ENCODE data around the gene OCIAD1. TPM values are rescaled to one million over a fixed set of nuclear protein-coding genes. Genes with fewer than 3 reads are reported as not detected.
"Not testable (repeated sequence)": the region's sequence is repeated elsewhere in the genome, so short reads cannot be mapped to it uniquely, and the experiment has no call there.

Gene OCIAD1
- total and polyA plus RNA-seq, 3 experiments from 2014 or later, result 114 to 151 (median 115) TPM

DNA sequence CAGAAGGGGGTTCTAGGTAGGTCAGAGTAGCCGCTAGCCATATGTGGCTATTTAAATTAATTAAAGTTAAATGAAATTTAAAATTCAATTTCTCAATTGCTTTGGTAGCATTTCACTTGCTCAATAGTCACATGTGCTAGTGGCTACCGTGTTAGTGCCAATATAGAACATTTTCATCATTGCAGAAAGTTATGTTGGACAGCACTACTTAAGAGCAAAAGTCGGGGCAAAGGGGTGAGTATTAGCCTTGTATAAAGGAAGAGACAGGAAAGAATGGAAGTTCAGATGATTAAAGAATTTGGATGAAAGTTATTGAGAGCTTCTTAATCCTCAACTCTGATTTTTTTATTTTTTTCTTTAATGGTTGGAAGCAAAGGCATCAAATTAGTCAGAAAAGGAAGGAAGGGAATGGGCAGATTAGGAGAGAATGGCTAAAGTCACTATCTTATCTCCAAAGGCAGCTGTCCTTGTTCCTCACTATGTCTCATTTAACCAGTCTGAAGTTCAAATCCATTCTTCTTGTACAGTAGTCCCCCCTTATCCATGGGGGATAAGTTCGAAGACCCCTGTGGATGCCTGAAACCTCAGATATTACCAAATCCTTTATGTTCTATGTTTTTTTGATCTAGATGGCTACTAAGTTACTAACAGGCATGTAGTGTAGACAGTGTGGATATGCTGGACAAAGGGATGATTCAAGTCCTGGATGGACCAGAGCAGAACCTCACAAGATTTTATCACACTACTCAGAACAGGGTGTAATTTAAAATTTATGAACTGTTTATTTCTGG lies 22.9 kb downstream of the OCIAD1 start:
- POLR2A ChIA-PET, result no interaction called here

DNA sequence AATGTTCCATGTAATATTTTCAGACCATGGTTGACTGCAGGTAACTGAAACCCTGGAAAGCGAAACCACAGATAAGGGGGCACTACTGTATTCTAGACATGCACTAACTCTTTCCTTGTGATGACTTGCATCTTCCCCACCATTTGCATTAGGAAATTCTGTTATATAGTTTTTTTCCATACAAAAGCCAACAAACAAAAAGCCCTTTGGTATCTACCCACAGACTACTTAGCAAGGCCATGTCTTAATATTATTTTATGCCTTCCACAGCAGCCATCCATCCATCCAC lies 23.5 kb downstream of the OCIAD1 start:
- Histone ChIP-seq H3K9me3 (ENCODE audit: low read length) (no peaks in the 10 kb centered on the region), H3K4me1 (ENCODE audit: insufficient read depth, low read length) (no peaks in the 10 kb centered on the region), H3K4me3 (ENCODE audit: low read length) (no peak overlapping the region), H3K36me3 (ENCODE audit: insufficient read depth, low read length) (peaks cover 18% of the 10 kb centered on the region), H3K27me3 (ENCODE audit: insufficient read depth, low read length, poor library complexity, severe bottlenecking) (no peaks in the 10 kb centered on the region), H3K27ac (ENCODE audit: low read depth, low read length) (no peak overlapping the region)
- DNase-seq, result no peak
- peaks cover 3 to 67% (median 10%) of the 10 kb centered on the region in 3 donors for H3K36me3 Mint-ChIP-seq
- peaks cover 0 to 3% (median 0%) of the 10 kb centered on the region in 3 donors for H3K4me1 Mint-ChIP-seq
- ChIA-PET POLR2A (no interaction called here), CTCF (no interaction called here)
- no peaks in the 10 kb centered on the region for H3K9me3 Mint-ChIP-seq
- peak overlapping the region in 2 of 8 donors; percentile 5 to 74 for H3K27ac Mint-ChIP-seq
- no peaks in the 10 kb centered on the region for H3K27me3 Mint-ChIP-seq
- no peak overlapping the region for H3K4me3 Mint-ChIP-seq

More for the DNA sequence above, 22.9 kb downstream of the OCIAD1 start:
- Histone ChIP-seq H3K27ac (ENCODE audit: low read depth, low read length) (no peak overlapping the region), H3K36me3 (ENCODE audit: insufficient read depth, low read length) (peaks cover 18% of the 10 kb centered on the region), H3K27me3 (ENCODE audit: insufficient read depth, low read length, poor library complexity, severe bottlenecking) (no peaks in the 10 kb centered on the region), H3K9me3 (ENCODE audit: low read length) (no peaks in the 10 kb centered on the region), H3K4me1 (ENCODE audit: insufficient read depth, low read length) (no peaks in the 10 kb centered on the region), H3K4me3 (ENCODE audit: low read length) (no peak overlapping the region)
- no peak for DNase-seq
- Mint-ChIP-seq H3K27me3 (no peaks in the 10 kb centered on the region), H3K36me3 (peaks cover 6 to 67% (median 10%) of the 10 kb centered on the region in 3 donors), H3K4me1 (peaks cover 0 to 3% (median 0%) of the 10 kb centered on the region in 3 donors), H3K9me3 (no peaks in the 10 kb centered on the region), H3K4me3 (no peak overlapping the region), H3K27ac (no peak overlapping the region)
- CTCF ChIA-PET, result no interaction called here

- Histone ChIP-seq H3K27me3 (ENCODE audit: insufficient read depth, low read length, poor library complexity, severe bottlenecking) (no peaks in the 10 kb centered on the region), H3K4me3 (ENCODE audit: low read length) (no peak overlapping the region), H3K9me3 (ENCODE audit: low read length) (no peaks in the 10 kb centered on the region), H3K4me1 (ENCODE audit: insufficient read depth, low read length) (no peaks in the 10 kb centered on the region), H3K36me3 (ENCODE audit: insufficient read depth, low read length) (peaks cover 18% of the 10 kb centered on the region), H3K27ac (ENCODE audit: low read depth, low read length) (no peak overlapping the region)
- Mint-ChIP-seq H3K4me1 (peaks cover 0 to 3% (median 0%) of the 10 kb centered on the region in 3 donors), H3K27me3 (no peaks in the 10 kb centered on the region), H3K4me3 (no peak overlapping the region), H3K36me3 (peaks cover 3 to 70% (median 8%) of the 10 kb centered on the region in 3 donors), H3K27ac (no peak overlapping the region), H3K9me3 (no peaks in the 10 kb centered on the region)
- DNase-seq, result no peak
- ChIA-PET CTCF (no interaction called here), POLR2A (interaction anchor here (0.6 kb wide), 1 partner anchor 87 kb away, joined by 3 read pairs; no protein-coding TSS in a partner anchor)
Observed at GRCh38 chr4:48854982-48855381, 24.1 kb downstream of the OCIAD1 start.

DNA sequence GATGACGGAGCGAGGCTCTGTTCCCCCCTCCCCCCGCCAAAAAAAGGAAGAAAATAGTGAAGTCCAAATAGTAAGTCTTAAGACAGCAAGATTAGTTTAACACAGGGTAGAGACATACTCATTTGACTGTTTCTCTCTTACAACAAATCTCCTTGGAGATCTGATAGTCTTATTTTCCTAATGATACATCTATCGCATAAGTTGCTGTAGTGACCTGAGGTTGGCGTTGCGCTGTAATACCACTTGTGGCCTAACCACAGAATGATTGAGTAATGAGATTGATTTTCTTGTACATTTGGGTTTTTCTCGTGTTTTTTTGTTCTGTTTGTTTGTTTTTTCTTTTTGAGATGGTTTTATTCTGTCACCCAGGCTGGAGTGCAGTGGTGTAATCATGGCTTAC lies 27.2 kb downstream of the OCIAD1 start:
- H3K4me3 Mint-ChIP-seq, result no peak overlapping the region
- Histone ChIP-seq H3K36me3 (ENCODE audit: insufficient read depth, low read length) (peaks cover 12% of the 10 kb centered on the region), H3K9me3 (ENCODE audit: low read length) (no peaks in the 10 kb centered on the region), H3K4me3 (ENCODE audit: low read length) (no peak overlapping the region), H3K27ac (ENCODE audit: low read depth, low read length) (no peak overlapping the region), H3K27me3 (ENCODE audit: insufficient read depth, low read length, poor library complexity, severe bottlenecking) (no peaks in the 10 kb centered on the region), H3K4me1 (ENCODE audit: insufficient read depth, low read length) (no peaks in the 10 kb centered on the region)
- H3K27me3 Mint-ChIP-seq, result no peaks in the 10 kb centered on the region
- DNase-seq, result no peak
- H3K9me3 Mint-ChIP-seq, result no peaks in the 10 kb centered on the region
- peaks cover 0 to 3% (median 0%) of the 10 kb centered on the region in 3 donors for H3K4me1 Mint-ChIP-seq
- CTCF ChIA-PET, result no interaction called here
- POLR2A ChIA-PET, result no interaction called here
- peaks cover 3 to 60% (median 7%) of the 10 kb centered on the region in 3 donors for H3K36me3 Mint-ChIP-seq
- peak overlapping the region in 5 of 8 donors; percentile 5 to 82 (median 55) for H3K27ac Mint-ChIP-seq

GRCh38 chr4:48862038-48862437 lies 31.1 kb downstream of the OCIAD1 start:
- Histone ChIP-seq H3K9me3 (ENCODE audit: low read length) (no peaks in the 10 kb centered on the region), H3K36me3 (ENCODE audit: insufficient read depth, low read length) (peaks cover 6% of the 10 kb centered on the region), H3K4me1 (ENCODE audit: insufficient read depth, low read length) (no peaks in the 10 kb centered on the region), H3K4me3 (ENCODE audit: low read length) (no peak overlapping the region), H3K27ac (ENCODE audit: low read depth, low read length) (no peak overlapping the region), H3K27me3 (ENCODE audit: insufficient read depth, low read length, poor library complexity, severe bottlenecking) (no peaks in the 10 kb centered on the region)
- Mint-ChIP-seq H3K27me3 (no peaks in the 10 kb centered on the region), H3K9me3 (peaks cover 0 to 9% (median 2%) of the 10 kb centered on the region in 5 donors), H3K27ac (no peak overlapping the region), H3K36me3 (peaks cover 3 to 38% (median 7%) of the 10 kb centered on the region in 3 donors), H3K4me3 (no peak overlapping the region), H3K4me1 (peaks cover 0 to 3% (median 0%) of the 10 kb centered on the region in 3 donors)
- no peak for DNase-seq
- POLR2A ChIA-PET, result no interaction called here
- CTCF ChIA-PET, result no interaction called here

DNA sequence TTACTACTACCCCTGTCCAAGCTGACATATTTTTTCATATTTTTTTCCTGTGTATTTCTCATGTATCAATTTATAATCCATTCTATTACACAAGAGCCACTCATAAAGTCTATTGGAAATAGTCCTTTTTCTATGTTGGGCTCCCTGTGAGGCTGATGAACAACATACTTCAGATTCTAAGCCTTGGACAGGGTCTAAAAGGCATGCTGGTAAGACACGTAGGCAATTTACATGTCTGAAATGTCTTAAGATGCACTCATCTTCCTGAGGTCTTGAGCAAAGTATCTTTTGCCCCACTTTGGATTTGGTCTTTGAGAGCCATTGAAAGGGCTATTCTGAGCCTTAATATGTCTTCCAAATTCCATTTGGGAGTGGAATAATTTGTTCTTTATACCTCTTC lies 31.8 kb downstream of the OCIAD1 start:
- POLR2A ChIA-PET, result no interaction called here
- CTCF ChIA-PET, result no interaction called here
- peak overlapping the region in 1 of 8 donors; percentile 91 for H3K27ac Mint-ChIP-seq

DNA sequence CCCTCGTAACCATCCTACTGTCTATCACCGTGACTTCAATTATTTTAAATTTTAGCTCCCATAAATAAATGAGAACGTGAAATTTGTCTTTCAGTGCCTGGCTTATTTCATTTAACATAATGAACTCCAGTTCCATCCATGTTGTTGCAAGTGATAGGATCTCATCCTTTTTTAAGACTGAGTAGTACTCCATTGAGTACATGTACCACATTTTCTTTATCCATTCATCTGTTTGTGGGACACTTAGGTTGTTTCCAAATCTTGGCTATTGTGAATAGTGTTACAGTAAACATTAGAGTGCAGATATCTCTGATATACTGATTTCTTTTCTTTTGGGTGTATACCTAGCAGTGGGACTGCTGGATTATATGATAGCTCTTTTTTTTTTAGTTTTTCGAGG lies 32.8 kb downstream of the OCIAD1 start:
- CTCF ChIA-PET, result no interaction called here

More for the DNA sequence above, 31.8 kb downstream of the OCIAD1 start:
- no peak for DNase-seq
- H3K9me3 Mint-ChIP-seq, result peaks cover 0 to 9% (median 2%) of the 10 kb centered on the region in 5 donors
- Histone ChIP-seq H3K9me3 (ENCODE audit: low read length) (no peaks in the 10 kb centered on the region), H3K36me3 (ENCODE audit: insufficient read depth, low read length) (peaks cover 6% of the 10 kb centered on the region), H3K4me3 (ENCODE audit: low read length) (no peak overlapping the region), H3K27ac (ENCODE audit: low read depth, low read length) (no peak overlapping the region), H3K27me3 (ENCODE audit: insufficient read depth, low read length, poor library complexity, severe bottlenecking) (no peaks in the 10 kb centered on the region), H3K4me1 (ENCODE audit: insufficient read depth, low read length) (no peaks in the 10 kb centered on the region)
- no peak overlapping the region for H3K4me3 Mint-ChIP-seq
- peaks cover 5 to 35% (median 7%) of the 10 kb centered on the region in 3 donors for H3K36me3 Mint-ChIP-seq
- H3K27me3 Mint-ChIP-seq, result peaks cover 0 to 2% of the 10 kb centered on the region in 2 donors
- H3K4me1 Mint-ChIP-seq, result peaks cover 0 to 3% (median 0%) of the 10 kb centered on the region in 3 donors

GRCh38 chr4:48864696-48865095 lies 33.8 kb downstream of the OCIAD1 start:
- Mint-ChIP-seq H3K9me3 (peaks cover 0 to 11% (median 4%) of the 10 kb centered on the region in 5 donors), H3K36me3 (peaks cover 4 to 18% (median 15%) of the 10 kb centered on the region in 3 donors)
- H3K27ac Mint-ChIP-seq; H3K36me3 ChIP-seq (ENCODE audit: insufficient read depth, low read length); H3K27me3 Mint-ChIP-seq; H3K9me3 ChIP-seq (ENCODE audit: low read length); DNase-seq; H3K4me3 ChIP-seq (ENCODE audit: low read length); H3K4me1 Mint-ChIP-seq; CTCF ChIA-PET; H3K27ac ChIP-seq (ENCODE audit: low read depth, low read length); H3K4me1 ChIP-seq (ENCODE audit: insufficient read depth, low read length); H3K4me3 Mint-ChIP-seq; POLR2A ChIA-PET; H3K27me3 ChIP-seq (ENCODE audit: insufficient read depth, low read length, poor library complexity, severe bottlenecking): not testable (repeated sequence)

More for the DNA sequence above, 32.8 kb downstream of the OCIAD1 start:
- H3K27ac ChIP-seq (ENCODE audit: low read depth, low read length), result no peak overlapping the region
- Mint-ChIP-seq H3K27ac (no peak overlapping the region), H3K4me3 (no peak overlapping the region), H3K9me3 (peaks cover 0 to 11% (median 2%) of the 10 kb centered on the region in 5 donors), H3K36me3 (peaks cover 4 to 24% (median 7%) of the 10 kb centered on the region in 3 donors), H3K27me3 (peaks cover 0 to 2% of the 10 kb centered on the region in 2 donors), H3K4me1 (no peaks in the 10 kb centered on the region)
- POLR2A ChIA-PET, result no interaction called here
- H3K27me3 ChIP-seq (ENCODE audit: insufficient read depth, low read length, poor library complexity, severe bottlenecking), result no peaks in the 10 kb centered on the region
- H3K9me3 ChIP-seq (ENCODE audit: low read length), result no peaks in the 10 kb centered on the region
- H3K4me1 ChIP-seq (ENCODE audit: insufficient read depth, low read length), result no peaks in the 10 kb centered on the region
- no peak overlapping the region for H3K4me3 ChIP-seq (ENCODE audit: low read length)
- no peak for DNase-seq
- H3K36me3 ChIP-seq (ENCODE audit: insufficient read depth, low read length), result no peaks in the 10 kb centered on the region

Data from CD8-positive, alpha-beta memory T cell (primary cell).